Suppressor macrophage treated with lipopolysaccharide for 1 hour (primary cell): Measurements from ENCODE around the gene LRRN4.

Experiments used
- DNase-seq, 3 donors: peaks; one replicate each; pipeline ENCODE4 v3.0.0-alpha.2; 2020 to 2022

The LRRN4 gene

GRCh38 chr20:6053776-6054688 is at the start of gene LRRN4:
LRRN4 (minus strand) TSS chr20:6054060; CDS start chr20:6052799, 1,261 bp downstream.
- no peak for DNase-seq

- no peak for DNase-seq
Observed at GRCh38 chr20:6103301-6103700, 49.4 kb upstream of the LRRN4 start.

GRCh38 chr20:6101346-6101745 is 47.5 kb upstream of the LRRN4 start:
- DNase-seq: no peak

- DNase-seq: peak; percentile 60 to 82 (median 72)
Observed at GRCh38 chr20:6100246-6100645, 46.4 kb upstream of the LRRN4 start.

GRCh38 chr20:6099819-6100218 is 46.0 kb upstream of the LRRN4 start:
- no peak for DNase-seq

- no peak for DNase-seq
Observed at GRCh38 chr20:6095409-6095808, 41.5 kb upstream of the LRRN4 start.

GRCh38 chr20:6094565-6094964 is 40.7 kb upstream of the LRRN4 start:
- no peak for DNase-seq

GRCh38 chr20:6094063-6094462 is 40.2 kb upstream of the LRRN4 start:
- DNase-seq: no peak

GRCh38 chr20:6091661-6092060 is 37.8 kb upstream of the LRRN4 start:
- no peak for DNase-seq

GRCh38 chr20:6086868-6087267 is 33.0 kb upstream of the LRRN4 start:
- no peak for DNase-seq

GRCh38 chr20:6083926-6084325 is 30.1 kb upstream of the LRRN4 start:
- DNase-seq: no peak

- DNase-seq: peak in 2 of 3 donors; percentile 7 to 31
Observed at GRCh38 chr20:6081236-6081635, 27.4 kb upstream of the LRRN4 start.

- DNase-seq: no peak
Observed at GRCh38 chr20:6079016-6079415, 25.2 kb upstream of the LRRN4 start.

- DNase-seq: no peak
Observed at GRCh38 chr20:6075428-6076219, 21.8 kb upstream of the LRRN4 start.

- no peak for DNase-seq
Observed at GRCh38 chr20:6074784-6075183, 20.9 kb upstream of the LRRN4 start.

GRCh38 chr20:6074145-6074561 is 20.3 kb upstream of the LRRN4 start:
- DNase-seq: no peak

GRCh38 chr20:6070829-6071695 is 17.2 kb upstream of the LRRN4 start:
- DNase-seq: no peak

- DNase-seq: no peak
Observed at GRCh38 chr20:6069669-6070068, 15.8 kb upstream of the LRRN4 start.

- no peak for DNase-seq
Observed at GRCh38 chr20:6067763-6068318, 14.0 kb upstream of the LRRN4 start.

- DNase-seq: no peak
Observed at GRCh38 chr20:6066582-6066981, 12.7 kb upstream of the LRRN4 start.

GRCh38 chr20:6061544-6061943 is 7.7 kb upstream of the LRRN4 start:
- DNase-seq: no peak

GRCh38 chr20:6060213-6060612 is 6.4 kb upstream of the LRRN4 start:
- DNase-seq: no peak
